Smooth muscle cell (in vitro differentiated cells): ENCODE data around the gene PLCB1. TPM values are rescaled to one million over a fixed set of nuclear protein-coding genes. Genes with fewer than 3 reads are reported as not detected.

Source experiments
- DNase-seq: peaks from one replicate; lab custom pipeline; 2025; ENCODE audit not compliant: unreplicated experiment; lab: John Stamatoyannopoulos, UW
- H2AFZ ChIP-seq: fragments of 200-600 bp; sonication (generic); 2 replicates; pipeline ENCODE4 v1.6.0; 2016; ENCODE audit warnings: antibody characterized with exemption, low read depth, mild to moderate bottlenecking
- H3F3A ChIP-seq: fragments of 200-600 bp; sonication (generic); 2 replicates; pipeline ENCODE4 v1.6.0; 2017; ENCODE audit warnings: antibody characterized with exemption, low read depth
- H3K27ac ChIP-seq: fragments of 200-600 bp; sonication (generic); 2 replicates; pipeline ENCODE4 v1.5.1; 2016; ENCODE audit warnings: low read depth, mild to moderate bottlenecking
- H3K27me3 ChIP-seq: fragments of 200-600 bp; sonication (generic); 2 replicates; pipeline ENCODE4 v1.6.1; 2016; ENCODE audit warnings: low read depth, mild to moderate bottlenecking
- H3K36me3 ChIP-seq: fragments of 200-600 bp; sonication (generic); 2 replicates; pipeline ENCODE4 v1.5.1; 2016; ENCODE audit warnings: low read depth
- H3K4me1 ChIP-seq: fragments of 200-600 bp; sonication (generic); 2 replicates; pipeline ENCODE4 v1.5.1; 2016; ENCODE audit warnings: low read depth
- H3K4me2 ChIP-seq: fragments of 200-600 bp; sonication (generic); 2 replicates; pipeline ENCODE4 v1.6.0; 2016; ENCODE audit warnings: mild to moderate bottlenecking
- H3K4me3 ChIP-seq: fragments of 200-600 bp; sonication (generic); 2 replicates; pipeline ENCODE4 v1.5.1; 2016; ENCODE audit warnings: mild to moderate bottlenecking
- H3K79me2 ChIP-seq: fragments of 200-600 bp; sonication (generic); 2 replicates; pipeline ENCODE4 v1.6.0; 2016; ENCODE audit warnings: low read depth, mild to moderate bottlenecking
- H3K9ac ChIP-seq: fragments of 200-600 bp; sonication (generic); 2 replicates; pipeline ENCODE4 v1.6.0; 2016; ENCODE audit warnings: low read depth
- H3K9me3 ChIP-seq: fragments of 200-600 bp; sonication (generic); replicated peaks from 2 replicates; pipeline ENCODE4 v1.5.1; 2016; ENCODE audit warnings: low read depth
- H4K20me1 ChIP-seq: fragments of 200-600 bp; sonication (generic); 2 replicates; pipeline ENCODE4 v1.6.0; 2016; ENCODE audit warnings: low read depth
- WGBS: methylation state at CpG from one replicate; pipeline ENCODE4 v1.1.7; 2016; ENCODE audit warnings: low lambda C conversion rate; 5-methylcytosine and 5-hydroxymethylcytosine counted together
- polyA plus RNA-seq: library from polyadenylated mRNA; unstranded; fragments of >200 nt; fragmentation: Nextera tagmentation; extraction: Ambion mirVana; gene quantifications from 2 replicates; pipeline ENCODE4 v1.2.1, GENCODE V29; 2016
- total RNA-seq: library from RNA; depleted of rRNA; stranded (reverse); fragments of >200 nt; gene quantifications from 2 replicates; pipeline ENCODE4 v1.2.3, GENCODE V29; 2014
- TF ChIP-seq, protein P1 (sequence below): fragments of 200-600 bp; sonication (generic); IDR thresholded peaks from 2 replicates; pipeline ENCODE4 v1.5.1; 2017; ENCODE audit warnings: borderline replicate concordance, mild to moderate bottlenecking, antibody characterized with exemption; ENCODE audit not compliant: insufficient read depth, poor library complexity, severe bottlenecking

The PLCB1 gene
- total and polyA plus RNA-seq, 2 experiments from 2014 or later: 4.7 to 25.3 TPM

DNA sequence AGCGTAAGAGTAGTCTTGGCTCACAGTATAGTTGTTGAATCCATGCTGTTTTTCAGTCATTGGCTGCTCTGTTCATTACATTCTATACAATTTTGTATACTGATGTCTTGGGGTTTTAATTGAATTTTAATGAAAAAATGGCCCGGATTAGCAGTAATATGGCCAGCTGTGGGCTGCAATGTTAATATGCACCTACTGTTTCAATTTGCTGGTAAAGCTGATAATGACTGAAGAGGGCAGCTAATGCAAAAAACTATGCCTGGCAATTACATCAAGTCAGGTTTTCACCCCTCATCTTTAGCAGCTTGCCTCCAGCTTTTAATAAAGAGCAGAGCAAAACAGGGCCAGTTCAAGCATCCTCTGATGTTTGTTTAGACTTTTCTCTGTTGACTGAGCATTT lies 394.5 kb downstream of the PLCB1 start:
- Histone ChIP-seq H3K36me3 (no peaks in the 10 kb centered on the region), H3K9me3 (no peaks in the 10 kb centered on the region), H3K79me2 (no peaks in the 10 kb centered on the region), H3K4me3 (no peak overlapping the region), H3K9ac (no peak overlapping the region), H3K27ac (no peak overlapping the region), H2AFZ (no peak overlapping the region), H3F3A (no peaks in the 10 kb centered on the region), H4K20me1 (no peaks in the 10 kb centered on the region), H3K4me2 (no peak overlapping the region), H3K27me3 (no peaks in the 10 kb centered on the region), H3K4me1 (no peaks in the 10 kb centered on the region)
- DNase-seq: no peak
- WGBS: 84% methylated on average over 2 of the region's 2 CpGs
- TF ChIP-seq, protein P1, sequence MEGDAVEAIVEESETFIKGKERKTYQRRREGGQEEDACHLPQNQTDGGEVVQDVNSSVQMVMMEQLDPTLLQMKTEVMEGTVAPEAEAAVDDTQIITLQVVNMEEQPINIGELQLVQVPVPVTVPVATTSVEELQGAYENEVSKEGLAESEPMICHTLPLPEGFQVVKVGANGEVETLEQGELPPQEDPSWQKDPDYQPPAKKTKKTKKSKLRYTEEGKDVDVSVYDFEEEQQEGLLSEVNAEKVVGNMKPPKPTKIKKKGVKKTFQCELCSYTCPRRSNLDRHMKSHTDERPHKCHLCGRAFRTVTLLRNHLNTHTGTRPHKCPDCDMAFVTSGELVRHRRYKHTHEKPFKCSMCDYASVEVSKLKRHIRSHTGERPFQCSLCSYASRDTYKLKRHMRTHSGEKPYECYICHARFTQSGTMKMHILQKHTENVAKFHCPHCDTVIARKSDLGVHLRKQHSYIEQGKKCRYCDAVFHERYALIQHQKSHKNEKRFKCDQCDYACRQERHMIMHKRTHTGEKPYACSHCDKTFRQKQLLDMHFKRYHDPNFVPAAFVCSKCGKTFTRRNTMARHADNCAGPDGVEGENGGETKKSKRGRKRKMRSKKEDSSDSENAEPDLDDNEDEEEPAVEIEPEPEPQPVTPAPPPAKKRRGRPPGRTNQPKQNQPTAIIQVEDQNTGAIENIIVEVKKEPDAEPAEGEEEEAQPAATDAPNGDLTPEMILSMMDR: no peak

DNA sequence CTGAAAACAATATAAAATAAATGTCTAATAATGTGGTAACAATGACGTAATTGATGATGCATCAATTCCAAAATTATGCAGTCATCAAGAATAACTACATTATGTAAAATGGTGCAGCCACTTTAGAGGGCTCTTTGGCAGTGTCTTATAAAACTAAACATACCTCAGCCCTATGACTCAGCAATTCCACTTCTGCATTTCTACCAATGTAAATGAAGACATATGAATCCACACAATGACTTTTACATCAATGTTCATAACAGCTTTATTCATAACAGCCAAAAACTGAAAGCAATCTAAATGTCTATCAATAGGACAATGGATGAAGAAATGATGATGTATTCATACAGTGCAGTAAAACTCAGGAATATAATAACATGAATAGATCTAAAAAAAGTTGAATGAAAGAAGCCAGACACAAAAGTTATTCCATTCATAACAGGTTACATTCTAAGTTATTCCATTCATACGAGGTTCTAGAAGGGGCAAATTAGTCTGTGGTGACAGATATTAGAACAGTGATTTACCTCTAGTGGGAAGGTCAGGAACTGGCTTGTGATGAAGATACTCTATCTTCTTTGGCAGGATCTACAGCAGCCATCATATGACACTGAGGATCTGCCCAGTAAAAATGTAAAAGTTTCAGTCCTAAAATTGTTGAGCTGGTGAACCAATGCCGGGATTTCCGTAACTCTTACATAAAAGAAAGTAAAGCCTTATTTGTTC lies 396.1 kb downstream of the PLCB1 start:
- WGBS: 70% methylated on average over 4 of the region's 4 CpGs

DNA sequence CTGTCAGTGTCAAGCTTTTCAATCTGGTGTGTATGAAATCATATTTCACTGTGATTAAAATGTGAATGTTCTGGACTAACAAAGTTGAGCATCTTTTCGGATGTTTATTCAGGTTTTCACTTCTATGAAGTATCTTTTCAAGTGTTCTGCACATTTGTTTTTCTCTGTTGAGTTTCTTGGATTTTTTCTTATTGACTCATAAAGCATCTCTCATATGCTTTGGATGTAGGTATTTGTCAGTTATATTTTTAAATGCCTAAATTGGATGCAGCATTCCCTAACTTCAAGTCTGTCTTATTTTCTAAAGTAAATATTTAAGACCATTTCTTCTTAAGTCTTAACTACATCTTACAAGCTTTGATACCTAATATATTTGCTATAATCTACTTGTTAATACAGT lies 398.0 kb downstream of the PLCB1 start:
- no peaks in the 10 kb centered on the region for H3K27me3 ChIP-seq
- no peaks in the 10 kb centered on the region for H4K20me1 ChIP-seq
- H3K9ac ChIP-seq: no peak overlapping the region
- 89% methylated on average over 1 of the region's 1 CpG for WGBS
- no peak overlapping the region for H3K4me2 ChIP-seq
- no peak overlapping the region for H2AFZ ChIP-seq
- H3K27ac ChIP-seq: no peak overlapping the region
- no peak for DNase-seq
- TF ChIP-seq, protein P1: no peak
- H3F3A ChIP-seq: no peaks in the 10 kb centered on the region
- no peaks in the 10 kb centered on the region for H3K79me2 ChIP-seq
- no peak overlapping the region for H3K4me3 ChIP-seq
- H3K36me3 ChIP-seq: no peaks in the 10 kb centered on the region
- no peaks in the 10 kb centered on the region for H3K9me3 ChIP-seq
- H3K4me1 ChIP-seq: no peaks in the 10 kb centered on the region

More for the DNA sequence above, 396.1 kb downstream of the PLCB1 start:
- Histone ChIP-seq H4K20me1 (no peaks in the 10 kb centered on the region), H3K4me1 (no peaks in the 10 kb centered on the region), H3K27ac (no peak overlapping the region), H3K27me3 (no peaks in the 10 kb centered on the region), H3K4me3 (no peak overlapping the region), H3K36me3 (no peaks in the 10 kb centered on the region), H2AFZ (no peak overlapping the region), H3K9ac (no peak overlapping the region), H3K4me2 (no peak overlapping the region), H3K9me3 (no peaks in the 10 kb centered on the region), H3K79me2 (no peaks in the 10 kb centered on the region), H3F3A (no peaks in the 10 kb centered on the region)
- TF ChIP-seq, protein P1: no peak
- DNase-seq: no peak

DNA sequence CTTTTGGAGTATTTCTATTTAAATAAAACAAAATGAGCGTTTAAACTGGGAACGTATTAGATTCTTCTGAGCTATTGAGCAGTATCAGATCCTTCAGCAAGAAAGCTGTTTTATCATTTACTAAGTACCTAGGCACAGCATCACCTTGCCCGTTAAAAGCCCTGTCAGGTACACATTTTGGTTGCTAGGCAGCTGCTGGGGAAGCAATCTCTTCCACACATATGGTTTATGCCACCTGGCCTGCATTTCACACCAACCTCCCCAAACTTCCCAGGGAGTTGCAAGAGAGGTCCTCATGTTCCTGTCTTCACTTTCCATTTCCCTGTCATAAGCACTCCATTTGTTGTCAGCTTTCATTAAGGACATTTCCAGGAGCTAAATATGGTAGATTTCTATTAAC lies 400.1 kb downstream of the PLCB1 start:
- no peak for DNase-seq
- Histone ChIP-seq H3K79me2 (no peaks in the 10 kb centered on the region), H2AFZ (no peak overlapping the region), H3F3A (no peaks in the 10 kb centered on the region), H3K27me3 (no peaks in the 10 kb centered on the region), H3K4me3 (no peak overlapping the region), H3K4me2 (no peak overlapping the region), H4K20me1 (no peaks in the 10 kb centered on the region), H3K9me3 (no peaks in the 10 kb centered on the region), H3K4me1 (no peaks in the 10 kb centered on the region), H3K9ac (no peak overlapping the region), H3K27ac (no peak overlapping the region), H3K36me3 (no peaks in the 10 kb centered on the region)
- 67% methylated on average over 3 of the region's 3 CpGs for WGBS
- TF ChIP-seq, protein P1: no peak
